ENCODE results near the gene EBF4. TPM values are rescaled to one million over a fixed set of nuclear protein-coding genes. Genes with fewer than 3 reads are reported as not detected.
A peak's percentile ranks its signal among the peaks of the same experiment; 100 is the strongest.

The EBF4 gene
- total RNA-seq, 2 experiments from 2014 or later: 1.5 to 4.4 TPM

GRCh38 chr20:2750491-2751251 is 58.1 kb downstream of the EBF4 start:
- Histone ChIP-seq H3K9me2 (ENCODE audit: insufficient read depth, low read length) (no peaks in the 10 kb centered on the region), H3K4me2 (ENCODE audit: low read length) (no peak overlapping the region), H3K79me2 (ENCODE audit: insufficient read depth, low read depth, low read length) (no peaks in the 10 kb centered on the region), H2AFZ (ENCODE audit: low read length) (no peak overlapping the region), H3K36me3 (ENCODE audit: insufficient read depth, low read length) (no peaks in the 10 kb centered on the region), H3K4me1 (ENCODE audit: insufficient read depth, low read length, poor library complexity, severe bottlenecking) (no peaks in the 10 kb centered on the region), H3K4me3 (ENCODE audit: low read depth, low read length, poor library complexity, severe bottlenecking) (no peak overlapping the region), H3K27ac (ENCODE audit: low read depth, low read length, poor library complexity, severe bottlenecking) (no peak overlapping the region), H4K20me1 (ENCODE audit: insufficient read depth, low read length) (no peaks in the 10 kb centered on the region), H3K9me3 (ENCODE audit: low read length) (no peaks in the 10 kb centered on the region)
- intact Hi-C loops (cut with micrococcal nuclease; ENCODE audit: unreplicated experiment): no loop called here
- no TSS peak for BruUV-seq (replicated peaks)
- POLR2A ChIA-PET: no interaction called here
- TF ChIP-seq CTCF (conservative IDR thresholded peaks at IDR 0.05; ENCODE audit: low read length) (no peak), EZH2phosphoT487 (IDR thresholded peaks at IDR 0.05; ENCODE audit: borderline replicate concordance, low read depth, low read length) (no peak)
- CTCF ChIA-PET (ENCODE audit: unreplicated experiment): no interaction called here
- no peak for DNase-seq (ENCODE audit: low spot score)

GRCh38 chr20:2751347-2751877 is 58.8 kb downstream of the EBF4 start:
- ChIA-PET CTCF (ENCODE audit: unreplicated experiment) (no interaction called here), POLR2A (no interaction called here)
- H3K9me2 ChIP-seq (ENCODE audit: insufficient read depth, low read length): no peaks in the 10 kb centered on the region
- H3K27ac ChIP-seq (ENCODE audit: low read depth, low read length, poor library complexity, severe bottlenecking): no peak overlapping the region
- DNase-seq (ENCODE audit: low spot score): no peak
- no peaks in the 10 kb centered on the region for H3K4me1 ChIP-seq (ENCODE audit: insufficient read depth, low read length, poor library complexity, severe bottlenecking)
- no peak overlapping the region for H2AFZ ChIP-seq (ENCODE audit: low read length)
- BruUV-seq (replicated peaks): no TSS peak
- H3K36me3 ChIP-seq (ENCODE audit: insufficient read depth, low read length): no peaks in the 10 kb centered on the region
- H4K20me1 ChIP-seq (ENCODE audit: insufficient read depth, low read length): no peaks in the 10 kb centered on the region
- no peak overlapping the region for H3K4me3 ChIP-seq (ENCODE audit: low read depth, low read length, poor library complexity, severe bottlenecking)
- no peaks in the 10 kb centered on the region for H3K9me3 ChIP-seq (ENCODE audit: low read length)
- no peaks in the 10 kb centered on the region for H3K79me2 ChIP-seq (ENCODE audit: insufficient read depth, low read depth, low read length)
- intact Hi-C loops (cut with micrococcal nuclease; ENCODE audit: unreplicated experiment): no loop called here
- TF ChIP-seq EZH2phosphoT487 (IDR thresholded peaks at IDR 0.05; ENCODE audit: borderline replicate concordance, low read depth, low read length): no peak
- TF ChIP-seq CTCF (conservative IDR thresholded peaks at IDR 0.05; ENCODE audit: low read length): no peak
- no peak overlapping the region for H3K4me2 ChIP-seq (ENCODE audit: low read length)

GRCh38 chr20:2751878-2752566 is 59.4 kb downstream of the EBF4 start:
- Histone ChIP-seq H3K36me3 (ENCODE audit: insufficient read depth, low read length) (no peaks in the 10 kb centered on the region), H3K9me3 (ENCODE audit: low read length) (no peaks in the 10 kb centered on the region), H2AFZ (ENCODE audit: low read length) (no peak overlapping the region), H3K9me2 (ENCODE audit: insufficient read depth, low read length) (no peaks in the 10 kb centered on the region), H4K20me1 (ENCODE audit: insufficient read depth, low read length) (no peaks in the 10 kb centered on the region), H3K4me2 (ENCODE audit: low read length) (peak overlapping the region; percentile 52; the same call in 1 of the 2 replicates), H3K27ac (ENCODE audit: low read depth, low read length, poor library complexity, severe bottlenecking) (no peak overlapping the region), H3K4me3 (ENCODE audit: low read depth, low read length, poor library complexity, severe bottlenecking) (no peak overlapping the region), H3K79me2 (ENCODE audit: insufficient read depth, low read depth, low read length) (no peaks in the 10 kb centered on the region), H3K4me1 (ENCODE audit: insufficient read depth, low read length, poor library complexity, severe bottlenecking) (no peaks in the 10 kb centered on the region)
- no TSS peak for BruUV-seq (replicated peaks)
- ChIA-PET POLR2A (no interaction called here), CTCF (ENCODE audit: unreplicated experiment) (no interaction called here)
- no peak for DNase-seq (ENCODE audit: low spot score)
- intact Hi-C loops (cut with micrococcal nuclease; ENCODE audit: unreplicated experiment): no loop called here
- TF ChIP-seq CTCF (conservative IDR thresholded peaks at IDR 0.05; ENCODE audit: low read length) (no peak), EZH2phosphoT487 (IDR thresholded peaks at IDR 0.05; ENCODE audit: borderline replicate concordance, low read depth, low read length) (no peak)
